GM18870 (cell line): ENCODE results near the gene GPR84.

Experiments
- ATAC-seq: cut with Tn5 transposase; IDR thresholded peaks from one replicate; pipeline ENCODE4 v1.9.1; 2021; ENCODE audit warnings: moderate library complexity; ENCODE audit not compliant: unreplicated experiment

The GPR84 gene

DNA sequence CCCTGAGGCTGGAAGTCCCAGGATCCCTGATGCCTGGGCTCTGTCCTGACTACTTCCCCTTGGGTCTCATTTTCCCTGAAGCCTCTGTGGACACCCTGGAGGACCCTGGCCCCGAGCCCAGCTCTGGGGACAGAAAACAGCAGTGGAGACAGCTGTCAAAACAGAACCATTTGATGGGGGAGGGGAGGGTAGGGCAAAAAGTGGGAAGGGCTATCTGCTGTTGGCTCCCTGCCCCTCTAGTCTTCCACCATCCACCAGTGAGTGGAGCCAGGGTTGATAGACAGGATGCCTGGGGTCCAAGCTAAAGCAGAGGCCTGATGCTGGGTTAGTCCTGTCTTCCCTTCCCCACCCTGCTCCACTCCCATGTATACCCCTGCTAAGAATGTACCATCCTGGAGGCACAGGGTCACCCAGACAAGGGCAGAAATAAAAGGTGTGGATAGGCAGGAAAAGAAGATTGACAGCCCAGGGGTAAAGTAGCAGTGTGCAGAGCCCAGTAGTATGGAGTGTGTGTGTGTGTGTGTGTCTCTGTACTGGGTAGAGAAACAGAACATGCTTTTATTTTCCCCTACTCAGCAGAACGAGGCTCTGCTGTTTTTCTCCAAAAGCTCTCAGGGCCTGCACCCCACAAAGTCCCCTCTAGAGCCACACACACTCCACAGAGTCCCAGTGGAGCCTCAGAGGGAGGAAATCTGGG lies 10.4 kb upstream of the GPR84 start:
- ATAC-seq: no peak

DNA sequence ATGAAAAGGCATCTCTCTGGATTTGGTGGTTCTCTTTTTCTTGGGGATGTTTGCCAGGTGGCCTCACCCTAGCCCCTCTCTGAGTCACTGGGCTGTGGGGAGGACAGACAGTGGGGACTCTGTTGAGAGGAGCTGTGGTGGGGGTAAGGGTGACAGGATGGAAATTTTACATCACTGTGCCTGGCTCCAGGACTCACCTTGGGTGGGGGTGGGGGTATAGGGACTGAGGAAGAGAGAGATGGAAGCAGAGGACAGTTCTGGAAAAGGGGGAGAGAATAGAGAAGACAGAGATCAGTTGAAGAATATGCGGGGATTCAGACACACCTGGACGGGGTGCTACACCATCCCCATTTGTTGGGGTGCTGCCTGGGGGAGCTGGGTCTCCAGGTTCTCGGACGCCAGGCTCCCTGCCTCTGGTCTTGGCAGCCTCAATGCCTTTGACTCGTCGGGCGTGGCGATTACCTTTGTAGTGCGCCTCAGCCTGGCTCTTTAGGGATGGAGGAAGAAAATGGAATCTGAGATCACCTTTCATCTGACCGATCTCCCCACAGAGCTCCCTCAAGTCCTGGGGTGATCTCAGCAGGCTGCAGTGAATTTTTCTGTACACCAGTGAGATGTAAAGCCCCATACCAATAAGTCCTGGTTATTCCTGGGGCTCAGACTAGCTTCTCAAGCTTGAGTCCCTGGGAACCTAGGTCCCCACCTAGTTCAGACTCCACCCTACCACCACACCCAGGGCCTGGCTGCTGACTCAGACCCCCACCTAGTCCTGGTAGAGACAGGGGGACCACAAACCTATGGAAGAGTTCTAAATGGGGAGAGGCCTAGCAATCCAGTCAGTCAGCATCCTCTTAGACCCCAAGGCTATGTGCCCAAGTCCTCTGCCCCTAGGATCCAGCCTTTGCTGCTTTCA lies 9.6 kb upstream of the GPR84 start:
- ATAC-seq: no peak

DNA sequence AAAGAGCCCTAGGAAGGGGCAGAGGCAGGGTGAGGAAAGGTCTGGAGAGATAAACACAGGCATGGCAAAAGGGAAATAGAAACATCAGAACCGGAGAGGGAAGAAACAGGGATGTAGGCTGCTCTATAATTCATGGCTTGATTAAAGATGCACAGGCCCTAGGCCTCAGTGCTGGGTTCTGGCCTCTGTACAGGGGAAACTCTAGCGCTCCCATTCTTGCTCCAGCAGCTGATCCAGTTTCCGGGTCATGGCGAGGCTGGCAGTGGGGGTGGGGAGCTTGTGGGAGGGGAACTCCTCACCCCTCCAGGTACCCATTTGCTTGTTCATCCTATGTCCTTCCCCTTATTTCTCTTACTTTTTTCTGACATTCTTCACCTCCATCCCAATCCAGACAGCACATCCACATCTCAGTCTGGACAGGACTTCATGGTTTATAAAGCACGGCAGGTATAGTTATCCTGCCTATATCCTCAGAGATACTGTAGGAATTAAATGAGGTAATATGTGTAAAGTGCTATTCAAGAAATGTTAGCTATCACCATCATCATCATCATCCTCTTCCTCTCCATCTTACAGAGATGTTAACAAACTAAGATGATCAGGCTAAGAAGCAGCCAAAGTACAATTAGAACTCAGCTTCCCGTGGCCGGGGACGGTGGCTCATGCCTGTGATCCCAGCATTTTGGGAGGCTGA lies 8.0 kb upstream of the GPR84 start:
- ATAC-seq: no peak

DNA sequence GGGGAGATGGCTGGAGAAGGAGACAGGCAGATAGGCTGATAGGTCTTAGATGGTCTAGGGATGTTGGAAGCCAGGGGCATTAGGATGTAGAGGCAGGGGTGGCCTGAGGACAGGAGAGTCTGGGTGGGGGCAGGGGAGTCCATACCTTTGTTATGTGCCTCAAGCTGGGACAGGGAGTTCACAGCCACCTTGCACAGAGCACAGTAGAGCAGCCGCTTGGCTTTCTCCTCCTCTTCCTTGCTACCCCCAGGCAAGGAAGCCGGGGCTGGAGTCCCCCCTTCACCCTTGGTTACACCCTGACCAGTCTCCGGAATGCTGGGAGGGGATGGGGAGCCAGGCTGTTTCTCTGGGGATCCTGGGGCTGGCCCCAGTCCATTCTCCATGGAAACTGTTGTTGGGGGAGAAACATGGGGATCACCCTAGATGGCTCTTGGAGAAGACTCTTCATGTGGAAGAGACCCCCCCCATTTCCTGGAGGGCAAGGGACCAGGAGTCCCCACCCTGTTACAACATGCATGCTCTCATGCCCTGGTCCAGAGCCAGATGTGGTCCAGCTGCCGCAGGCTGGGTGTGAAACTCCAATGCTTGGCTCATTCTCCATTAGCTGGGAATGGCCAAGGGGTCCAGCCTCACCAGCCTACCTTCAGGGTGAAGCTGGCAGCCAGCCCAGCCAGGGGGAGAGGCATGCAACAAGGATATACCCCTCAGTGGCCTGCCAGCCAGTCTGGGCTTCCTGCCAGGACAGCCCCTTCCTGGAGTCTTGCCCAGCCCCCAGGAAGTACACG lies 7.2 kb upstream of the GPR84 start:
- ATAC-seq: no peak

DNA sequence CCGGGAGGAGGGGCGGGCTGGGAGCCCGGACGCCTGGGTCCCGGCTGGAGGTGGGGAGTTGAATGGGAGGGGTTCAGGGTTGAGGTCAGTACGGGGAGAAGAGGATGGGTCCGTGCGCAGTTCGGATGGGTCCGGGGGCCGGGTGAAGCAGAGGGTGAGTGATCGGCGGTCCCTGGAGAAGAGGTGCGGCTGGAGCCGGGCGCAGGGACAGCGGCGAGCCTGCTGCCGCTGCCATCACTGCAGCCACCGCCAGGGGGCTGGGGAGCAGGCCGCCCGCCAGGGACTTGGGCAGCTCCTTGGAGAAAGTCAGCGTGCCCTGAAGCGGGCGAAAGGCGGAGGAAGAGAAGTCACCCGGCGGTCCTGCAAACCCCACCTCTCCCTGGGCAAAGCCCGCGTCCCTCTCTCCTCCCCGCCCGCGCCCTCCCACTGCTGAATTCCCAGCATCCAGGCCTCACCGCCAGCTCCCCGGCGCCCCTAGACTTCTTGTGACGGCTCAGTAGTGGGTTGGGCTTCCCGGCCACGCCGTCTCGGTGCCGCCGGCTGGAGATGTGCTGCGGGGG lies 6.0 kb upstream of the GPR84 start:
- ATAC-seq: no peak

DNA sequence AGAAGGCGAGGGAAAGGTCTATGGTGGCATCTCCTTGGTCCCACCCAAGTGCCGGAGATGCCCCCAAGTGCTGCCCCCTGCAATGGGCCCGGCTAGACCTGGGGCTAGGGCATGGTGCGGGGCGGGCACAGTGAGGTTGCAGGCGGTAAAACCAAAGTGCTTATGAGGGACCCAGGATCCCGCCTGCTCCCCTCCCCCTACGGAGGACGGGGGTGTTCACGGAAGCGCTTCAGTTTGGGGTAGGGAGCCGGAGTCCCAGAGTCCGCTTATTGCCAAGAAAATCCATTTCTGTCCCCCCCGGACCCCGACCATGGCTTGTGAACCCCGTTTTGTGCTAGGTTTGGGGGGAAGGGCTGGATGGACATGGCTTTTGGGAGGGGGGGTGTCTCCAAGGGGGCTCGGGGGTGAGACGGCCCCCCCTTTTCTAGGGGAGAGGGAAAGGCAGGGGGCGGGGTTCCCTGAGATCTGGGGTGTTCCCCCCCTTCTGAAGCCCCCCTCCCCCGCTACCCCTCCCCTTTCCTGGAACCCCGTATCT lies 5.4 kb upstream of the GPR84 start:
- ATAC-seq: no peak

DNA sequence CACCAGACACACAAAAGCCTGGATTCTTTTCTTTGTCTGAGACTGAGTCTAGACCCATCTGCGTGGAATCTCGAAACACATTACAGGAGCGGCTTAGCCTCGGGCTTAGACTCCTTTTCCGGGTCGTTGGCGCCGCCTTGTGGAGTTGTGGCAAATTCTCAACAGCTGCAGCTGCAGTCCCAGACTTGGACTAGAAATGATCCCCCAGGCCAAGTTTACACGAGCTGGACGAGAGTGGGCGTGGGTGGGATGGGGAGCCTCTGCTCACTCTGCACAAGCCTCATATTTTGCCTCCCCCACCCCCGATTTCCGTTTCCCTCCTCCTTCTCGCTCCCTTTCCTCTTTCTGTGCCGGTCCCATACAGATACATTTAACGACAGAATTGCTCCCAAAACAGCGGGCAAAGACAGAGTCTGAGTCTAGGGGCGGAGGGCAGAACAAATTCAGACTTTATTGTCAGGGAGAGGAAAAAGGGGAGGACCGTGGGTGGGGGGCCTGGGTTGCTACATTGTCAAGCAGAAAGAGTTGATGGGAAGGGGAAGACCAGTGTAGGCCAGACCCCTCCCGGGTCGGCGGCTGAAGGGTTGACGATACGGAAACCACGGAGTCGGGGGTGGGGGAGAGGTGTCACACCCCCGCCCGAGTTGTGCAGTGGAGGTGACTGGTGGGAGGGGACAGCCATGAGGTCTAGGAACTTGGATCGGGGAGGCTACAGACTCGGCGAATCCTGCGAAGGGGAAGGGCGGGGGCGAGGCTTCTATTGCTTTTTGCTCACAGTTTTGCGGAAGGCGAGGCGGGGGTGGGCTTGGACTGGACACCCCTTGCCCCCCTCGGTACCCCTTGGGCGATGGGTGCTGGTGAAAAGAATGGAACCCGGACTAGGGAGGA lies 4.7 kb upstream of the GPR84 start:
- ATAC-seq: peak; percentile 41

DNA sequence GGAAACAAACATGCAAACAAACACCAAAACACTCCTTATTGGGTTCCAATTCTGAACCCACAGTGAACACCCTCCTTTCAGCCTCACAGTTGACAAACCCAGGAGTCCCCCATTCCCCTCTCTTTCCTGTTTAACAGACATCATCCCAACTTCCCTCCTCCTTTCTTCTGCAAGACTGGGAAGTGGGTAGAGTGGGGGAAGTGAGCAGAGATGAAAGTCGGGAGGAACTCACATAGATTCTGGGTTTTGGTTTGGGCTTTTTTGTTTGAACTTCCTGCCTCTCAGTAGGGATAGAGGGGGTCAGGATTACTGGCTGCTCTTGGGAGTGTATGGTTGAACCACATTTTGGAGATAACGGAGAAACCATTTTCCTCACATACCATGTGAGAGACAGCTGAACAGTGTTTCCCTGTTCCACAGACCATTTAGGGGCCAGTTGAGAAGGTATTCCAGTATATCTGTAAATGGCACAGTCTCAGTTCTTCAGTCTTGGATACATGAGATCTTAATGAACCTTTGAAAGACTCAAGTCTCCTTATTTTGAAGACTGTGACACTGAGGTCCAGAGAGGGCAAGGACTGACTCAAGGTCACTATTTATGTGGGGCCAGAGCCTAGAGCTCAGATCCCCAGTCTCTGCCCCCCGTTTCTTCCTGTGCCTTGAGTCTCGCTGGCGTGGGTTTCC lies 3.9 kb upstream of the GPR84 start:
- peak; percentile 19 for ATAC-seq

DNA sequence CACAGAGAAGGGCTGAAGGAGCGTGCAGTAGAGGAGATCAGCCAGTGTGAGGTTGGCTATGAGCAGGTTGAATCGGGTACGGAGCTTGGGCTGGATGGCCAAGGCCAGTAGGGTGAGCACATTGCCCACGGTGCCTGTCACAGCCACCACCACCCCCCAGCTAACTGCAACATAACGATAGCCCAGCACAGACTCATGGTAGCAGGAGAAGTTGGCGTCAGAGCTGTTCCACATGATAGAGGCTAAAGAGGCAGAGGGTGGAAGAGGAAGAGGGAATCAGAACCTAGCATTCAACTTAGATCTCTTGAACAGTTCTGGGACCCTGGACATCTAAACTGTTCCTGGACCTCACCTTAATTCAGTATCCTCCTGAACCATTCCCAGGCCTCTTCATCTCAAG lies 668 bp downstream of the GPR84 start:
- ATAC-seq: no peak

DNA sequence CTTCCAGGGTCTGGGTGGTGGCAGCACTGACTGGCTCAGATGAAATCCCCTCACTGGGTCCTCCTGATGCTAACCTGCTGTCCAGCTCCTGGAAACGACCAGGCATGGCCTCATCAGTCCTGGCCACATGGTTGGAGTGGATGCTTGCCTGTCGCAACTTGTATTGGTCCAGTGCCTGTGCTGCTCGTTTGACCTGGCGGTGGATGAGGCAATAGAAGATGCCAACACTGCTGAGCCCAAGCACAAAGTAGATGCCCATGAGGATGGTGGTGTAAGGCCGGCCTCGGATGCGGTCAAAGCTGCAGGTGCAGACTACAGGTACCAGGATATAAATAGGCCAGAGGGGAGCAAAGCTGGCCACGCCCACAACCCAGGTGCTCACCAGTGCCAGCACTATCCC lies 1.2 kb downstream of the GPR84 start:
- ATAC-seq: no peak

DNA sequence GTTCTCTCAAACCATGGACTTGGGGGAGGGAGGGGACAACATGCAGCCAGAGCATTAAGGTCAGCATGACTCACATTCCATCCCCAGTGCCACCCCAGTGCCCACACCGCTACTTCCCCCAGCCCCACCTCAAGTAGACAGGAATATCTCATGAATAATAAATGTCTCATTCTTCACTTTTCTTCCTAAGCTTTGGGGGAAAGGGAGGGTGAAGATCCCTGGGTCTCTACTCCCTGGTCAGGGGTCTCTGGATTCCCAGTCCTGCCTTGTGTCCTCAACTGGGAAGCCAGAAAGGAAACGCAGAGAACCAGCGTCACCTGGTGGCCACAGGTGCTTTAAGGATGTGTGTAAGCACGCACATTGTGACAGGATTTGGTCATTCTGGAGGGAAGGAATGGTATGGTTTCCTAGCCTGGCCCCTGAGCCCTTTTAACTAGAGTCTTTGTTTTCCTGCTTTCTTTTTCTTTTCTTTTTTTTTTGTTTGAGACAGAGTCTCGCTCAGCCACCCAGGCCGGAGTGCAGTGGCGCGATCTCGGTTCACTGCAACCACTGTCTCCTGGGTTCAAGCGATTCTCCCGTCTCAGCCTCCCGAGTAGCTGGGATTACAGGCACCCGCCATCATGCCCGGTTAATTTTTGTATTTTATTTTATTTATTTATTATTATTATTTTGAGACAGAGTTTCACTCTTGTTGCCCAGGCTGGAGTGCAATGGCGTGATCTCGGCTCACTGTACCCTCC lies 3.4 kb downstream of the GPR84 start:
- no peak for ATAC-seq

DNA sequence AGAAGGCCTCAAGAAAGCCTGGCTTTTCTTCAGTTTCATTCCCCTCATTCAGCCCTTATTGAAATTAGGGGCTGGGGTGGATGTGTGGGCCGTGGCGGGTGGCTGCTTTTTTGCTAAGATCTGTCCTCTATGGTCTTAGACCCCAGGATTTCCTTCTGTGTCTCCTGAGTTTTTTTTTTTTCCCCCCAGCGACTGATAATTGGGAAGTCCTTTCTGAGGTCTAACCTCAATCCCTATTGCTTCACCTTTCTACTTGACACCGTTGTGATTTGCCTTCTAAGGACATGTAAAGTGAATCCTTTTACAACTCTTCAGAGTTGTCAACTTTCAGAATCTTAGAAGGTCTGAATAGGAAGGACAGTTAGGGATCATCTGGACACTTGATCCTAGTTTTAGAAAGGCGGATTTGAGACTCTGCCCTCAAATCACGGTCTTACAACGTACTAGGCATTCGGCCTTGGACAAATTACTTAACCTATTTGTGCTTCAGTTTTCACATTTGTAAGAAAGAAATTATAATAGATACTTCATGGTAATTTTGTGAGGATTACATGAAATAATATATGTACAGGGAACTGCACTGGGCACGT lies 4.4 kb downstream of the GPR84 start:
- ATAC-seq: no peak

DNA sequence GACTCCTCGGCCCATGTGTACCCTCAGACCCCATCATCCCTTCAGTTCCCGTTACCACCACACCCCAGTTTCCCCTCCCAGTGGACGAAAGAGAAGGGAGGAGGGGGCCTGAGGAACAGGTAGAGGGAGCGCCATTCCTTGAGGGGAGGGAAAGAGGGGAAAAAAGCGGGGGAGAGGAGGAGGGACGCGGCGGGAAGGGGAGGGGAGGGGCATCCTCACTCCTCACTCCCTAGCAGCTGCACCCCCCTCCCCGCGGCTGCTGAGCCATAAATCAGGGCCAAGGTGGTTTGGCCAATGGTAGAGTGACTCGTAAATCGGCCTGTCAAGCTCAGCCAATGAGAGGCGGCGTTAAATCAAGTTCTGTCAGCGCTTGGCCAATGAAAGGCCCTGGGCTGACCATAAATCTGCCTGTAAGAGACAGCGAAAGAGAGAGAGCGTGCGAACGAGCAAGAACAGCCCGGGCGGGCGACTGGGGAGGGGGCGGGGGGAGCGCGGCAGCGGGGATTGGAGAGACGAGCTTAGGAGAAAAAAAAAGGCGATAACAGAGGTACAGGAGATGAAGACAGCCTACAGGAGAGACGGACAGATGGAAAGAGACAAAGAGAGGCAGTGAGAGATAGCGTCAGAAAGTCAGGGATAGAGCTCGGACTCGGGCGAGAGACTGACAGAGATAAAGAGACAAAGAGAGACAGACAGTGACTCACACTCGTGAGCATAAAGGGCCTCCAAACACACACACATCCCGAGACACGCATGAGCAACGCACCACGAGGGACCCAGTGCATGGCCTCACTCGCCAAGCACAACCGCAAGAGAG lies 5.1 kb downstream of the GPR84 start:
- peak; percentile 98 for ATAC-seq

DNA sequence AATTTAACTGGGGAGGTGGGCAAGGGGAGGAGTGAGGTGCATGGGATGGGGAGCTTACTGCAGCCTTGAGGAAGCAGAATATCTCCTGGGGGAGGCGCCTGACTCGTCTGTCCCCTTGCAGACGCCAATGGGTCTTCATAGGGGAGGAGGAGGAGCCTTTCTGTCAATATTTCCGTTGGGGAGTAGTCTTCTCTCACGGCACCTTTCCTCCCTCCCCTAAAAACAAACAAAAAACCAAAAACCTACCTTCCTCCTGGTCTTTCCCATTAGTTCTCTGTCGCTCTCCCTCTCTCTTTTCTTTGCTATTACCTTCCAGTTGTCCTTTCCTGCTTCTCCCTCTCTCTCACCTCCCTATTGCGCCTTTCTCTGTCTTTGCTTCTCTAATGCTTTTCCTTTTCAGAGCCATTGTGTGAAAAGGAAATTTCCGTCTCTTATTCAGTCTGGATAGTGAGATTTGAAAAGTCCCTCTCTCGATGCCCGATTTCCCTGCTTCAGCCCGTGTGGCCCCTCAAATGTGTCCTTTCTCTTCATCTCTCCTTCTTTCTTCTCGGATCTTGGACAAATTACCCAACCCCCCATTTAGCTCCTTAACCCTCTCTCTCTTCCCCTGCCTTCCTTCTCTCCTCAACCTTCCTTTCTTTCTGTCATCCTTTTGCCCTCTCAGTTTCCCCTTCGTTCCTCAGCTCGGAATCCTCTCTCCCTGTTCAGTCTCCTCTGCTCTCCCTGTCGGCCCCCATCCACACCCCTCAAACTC lies 5.9 kb downstream of the GPR84 start:
- no peak for ATAC-seq

DNA sequence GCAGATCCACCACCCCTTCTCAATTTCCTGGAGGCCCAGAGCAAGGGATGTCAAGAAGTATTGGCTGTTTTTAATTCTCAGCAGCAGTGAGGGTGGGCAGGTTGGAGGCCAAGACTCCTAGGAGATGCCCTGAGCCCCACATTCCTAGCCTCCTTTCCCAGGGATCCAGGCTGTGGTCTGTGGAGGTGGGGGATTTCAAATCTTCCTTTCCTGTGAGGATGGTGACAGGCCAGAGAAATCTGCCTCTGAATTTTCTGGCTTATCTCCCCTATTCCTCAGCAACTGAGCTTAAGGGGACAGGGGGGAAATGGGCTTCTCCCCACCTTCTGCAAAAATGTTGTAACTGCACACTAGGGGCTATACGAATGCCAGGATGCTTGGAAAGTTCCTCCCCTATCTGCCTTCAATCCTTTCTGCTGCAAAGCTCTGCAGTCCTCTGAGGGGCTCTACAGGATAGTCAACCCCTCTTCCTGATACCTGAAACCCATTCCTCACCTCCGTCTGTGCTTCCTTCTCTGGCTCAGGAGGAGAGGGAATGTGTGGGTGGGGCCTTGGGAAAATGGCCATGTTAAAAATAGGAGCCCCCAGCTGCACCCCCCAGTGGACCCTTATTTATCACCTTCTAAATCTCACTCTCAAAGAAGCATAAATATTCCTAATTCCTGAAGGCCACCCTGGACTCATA lies 6.6 kb downstream of the GPR84 start:
- ATAC-seq: no peak

DNA sequence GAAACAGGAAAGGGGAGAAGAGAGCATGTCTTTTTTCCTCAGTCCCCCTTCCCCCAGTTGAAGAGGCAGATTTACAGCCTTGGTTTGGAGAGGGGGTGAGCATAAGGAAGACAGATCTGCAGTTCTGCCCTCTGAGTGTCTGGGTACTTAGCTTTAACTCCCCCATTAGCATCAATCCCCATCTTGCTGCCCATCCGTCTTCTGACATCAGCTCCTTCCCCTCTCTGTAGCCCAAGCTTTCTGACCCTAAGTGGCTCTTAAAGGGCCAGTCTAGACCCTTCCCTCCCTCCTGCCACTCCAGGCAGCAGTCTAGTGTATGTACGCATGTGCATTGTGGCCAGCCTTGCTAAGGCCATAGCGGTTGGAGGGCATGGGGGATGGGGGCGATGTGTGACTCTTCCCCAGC lies 7.3 kb downstream of the GPR84 start:
- ATAC-seq: no peak
